Smooth muscle cell (in vitro differentiated cells): Measurements from ENCODE around the gene RPL21. TPM values are rescaled to one million over a fixed set of nuclear protein-coding genes. Genes with fewer than 3 reads are reported as not detected.

Experiments used
- DNase-seq: peaks from one replicate; lab custom pipeline; 2025; ENCODE audit not compliant: unreplicated experiment; lab: John Stamatoyannopoulos, UW
- H2AFZ ChIP-seq: fragments of 200-600 bp; sonication (generic); 2 replicates; pipeline ENCODE4 v1.6.0; 2016; ENCODE audit warnings: antibody characterized with exemption, low read depth, mild to moderate bottlenecking
- H3F3A ChIP-seq: fragments of 200-600 bp; sonication (generic); 2 replicates; pipeline ENCODE4 v1.6.0; 2017; ENCODE audit warnings: antibody characterized with exemption, low read depth
- H3K27ac ChIP-seq: fragments of 200-600 bp; sonication (generic); 2 replicates; pipeline ENCODE4 v1.5.1; 2016; ENCODE audit warnings: low read depth, mild to moderate bottlenecking
- H3K27me3 ChIP-seq: fragments of 200-600 bp; sonication (generic); 2 replicates; pipeline ENCODE4 v1.6.1; 2016; ENCODE audit warnings: low read depth, mild to moderate bottlenecking
- H3K36me3 ChIP-seq: fragments of 200-600 bp; sonication (generic); 2 replicates; pipeline ENCODE4 v1.5.1; 2016; ENCODE audit warnings: low read depth
- H3K4me1 ChIP-seq: fragments of 200-600 bp; sonication (generic); 2 replicates; pipeline ENCODE4 v1.5.1; 2016; ENCODE audit warnings: low read depth
- H3K4me2 ChIP-seq: fragments of 200-600 bp; sonication (generic); 2 replicates; pipeline ENCODE4 v1.6.0; 2016; ENCODE audit warnings: mild to moderate bottlenecking
- H3K4me3 ChIP-seq: fragments of 200-600 bp; sonication (generic); 2 replicates; pipeline ENCODE4 v1.5.1; 2016; ENCODE audit warnings: mild to moderate bottlenecking
- H3K79me2 ChIP-seq: fragments of 200-600 bp; sonication (generic); 2 replicates; pipeline ENCODE4 v1.6.0; 2016; ENCODE audit warnings: low read depth, mild to moderate bottlenecking
- H3K9ac ChIP-seq: fragments of 200-600 bp; sonication (generic); 2 replicates; pipeline ENCODE4 v1.6.0; 2016; ENCODE audit warnings: low read depth
- H3K9me3 ChIP-seq: fragments of 200-600 bp; sonication (generic); replicated peaks from 2 replicates; pipeline ENCODE4 v1.5.1; 2016; ENCODE audit warnings: low read depth
- H4K20me1 ChIP-seq: fragments of 200-600 bp; sonication (generic); 2 replicates; pipeline ENCODE4 v1.6.0; 2016; ENCODE audit warnings: low read depth
- CTCF ChIP-seq: fragments of 200-600 bp; sonication (generic); IDR thresholded peaks from 2 replicates; pipeline ENCODE4 v1.5.1; 2017; ENCODE audit warnings: borderline replicate concordance, mild to moderate bottlenecking, antibody characterized with exemption; ENCODE audit not compliant: insufficient read depth, poor library complexity, severe bottlenecking
- WGBS: methylation state at CpG from one replicate; pipeline ENCODE4 v1.1.7; 2016; ENCODE audit warnings: low lambda C conversion rate; 5-methylcytosine and 5-hydroxymethylcytosine counted together
- polyA plus RNA-seq: library from polyadenylated mRNA; unstranded; fragments of >200 nt; fragmentation: Nextera tagmentation; extraction: Ambion mirVana; gene quantifications from 2 replicates; pipeline ENCODE4 v1.2.1, GENCODE V29; 2016
- total RNA-seq: library from RNA; depleted of rRNA; stranded (reverse); fragments of >200 nt; gene quantifications from 2 replicates; pipeline ENCODE4 v1.2.3, GENCODE V29; 2014

Gene RPL21
- total and polyA plus RNA-seq, 2 experiments from 2014 or later = 361 to 1,191 TPM

GRCh38 chr13:27229642-27230041, 21.7 kb upstream of the RPL21 start:
- no peaks in the 10 kb centered on the region for H3K4me1 ChIP-seq
- H3K79me2 ChIP-seq = no peaks in the 10 kb centered on the region
- no peak overlapping the region for H3K4me2 ChIP-seq
- no peak for TF ChIP-seq CTCF
- no peak for DNase-seq
- H3K27ac ChIP-seq = no peak overlapping the region
- no peak overlapping the region for H3K4me3 ChIP-seq
- H3F3A ChIP-seq = no peaks in the 10 kb centered on the region
- H3K27me3 ChIP-seq = no peaks in the 10 kb centered on the region
- H3K36me3 ChIP-seq = no peaks in the 10 kb centered on the region
- WGBS = 100% methylated on average over 3 of the region's 3 CpGs
- no peaks in the 10 kb centered on the region for H4K20me1 ChIP-seq
- H2AFZ ChIP-seq = no peak overlapping the region
- no peaks in the 10 kb centered on the region for H3K9me3 ChIP-seq
- H3K9ac ChIP-seq = no peak overlapping the region

DNA sequence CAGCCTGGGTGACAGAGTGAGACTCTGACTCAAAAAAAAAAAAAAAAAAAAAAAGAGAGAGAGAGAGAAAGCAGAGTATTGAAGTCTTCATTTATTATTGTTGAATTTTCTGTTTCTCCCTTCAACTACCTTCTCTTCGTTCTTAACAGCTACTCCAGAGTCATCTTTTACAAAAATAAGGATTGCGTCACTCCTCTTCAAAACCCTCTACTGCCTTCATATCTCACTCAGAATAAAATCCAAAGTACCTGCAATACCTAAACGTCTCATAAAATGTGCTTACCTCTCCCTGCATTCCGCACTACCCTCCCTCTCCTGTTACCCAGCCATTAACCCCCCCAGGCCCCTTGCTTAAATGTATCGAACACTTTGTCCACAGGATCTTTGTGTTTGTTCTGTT, 17.4 kb upstream of the RPL21 start:
- no peak for TF ChIP-seq CTCF
- no peaks in the 10 kb centered on the region for H4K20me1 ChIP-seq
- H3K4me3 ChIP-seq = no peak overlapping the region
- no peak overlapping the region for H2AFZ ChIP-seq
- no peaks in the 10 kb centered on the region for H3F3A ChIP-seq
- H3K27me3 ChIP-seq = no peaks in the 10 kb centered on the region
- H3K9me3 ChIP-seq = no peaks in the 10 kb centered on the region
- H3K36me3 ChIP-seq = no peaks in the 10 kb centered on the region
- H3K4me2 ChIP-seq = no peak overlapping the region
- WGBS = 90% methylated on average over 5 of the region's 5 CpGs
- no peak overlapping the region for H3K9ac ChIP-seq
- DNase-seq = no peak
- H3K27ac ChIP-seq = no peak overlapping the region
- no peaks in the 10 kb centered on the region for H3K79me2 ChIP-seq
- no peaks in the 10 kb centered on the region for H3K4me1 ChIP-seq

- Histone ChIP-seq H3K4me1 (no peaks in the 10 kb centered on the region), H3K9me3 (no peaks in the 10 kb centered on the region), H3K4me3 (no peak overlapping the region), H3K27ac (no peak overlapping the region), H3K27me3 (no peaks in the 10 kb centered on the region), H4K20me1 (no peaks in the 10 kb centered on the region), H2AFZ (no peak overlapping the region), H3K9ac (no peak overlapping the region), H3K79me2 (no peaks in the 10 kb centered on the region), H3K36me3 (no peaks in the 10 kb centered on the region), H3F3A (no peaks in the 10 kb centered on the region), H3K4me2 (no peak overlapping the region)
- 91% methylated on average over 2 of the region's 2 CpGs for WGBS
- no peak for TF ChIP-seq CTCF
- no peak for DNase-seq
These were observed 14.9 kb upstream of the RPL21 start for GRCh38 chr13:27236478-27236877.

GRCh38 chr13:27242702-27243101, 8.7 kb upstream of the RPL21 start:
- Histone ChIP-seq H3K79me2 (no peaks in the 10 kb centered on the region), H3K27me3 (no peaks in the 10 kb centered on the region), H3K9me3 (no peaks in the 10 kb centered on the region), H3K36me3 (no peaks in the 10 kb centered on the region), H3F3A (no peaks in the 10 kb centered on the region), H3K4me2 (no peak overlapping the region), H3K9ac (no peak overlapping the region), H3K4me3 (no peak overlapping the region), H3K27ac (no peak overlapping the region), H2AFZ (no peak overlapping the region), H4K20me1 (no peaks in the 10 kb centered on the region), H3K4me1 (no peaks in the 10 kb centered on the region)
- WGBS = 86% methylated on average over 5 of the region's 5 CpGs
- no peak for TF ChIP-seq CTCF
- no peak for DNase-seq
